Inflammatory macrophage treated with lipopolysaccharide for 4 hours (primary cell): ENCODE measurements around the gene MBTD1.
"Not testable (repeated sequence)": the region's sequence is repeated elsewhere in the genome, so short reads cannot be mapped to it uniquely, and the experiment has no call there.

Experiments
- DNase-seq: peaks from one replicate; pipeline ENCODE4 v3.0.0-alpha.2; 2020

The MBTD1 gene

GRCh38 chr17:51185763-51186332 is 74.0 kb downstream of the MBTD1 start:
- DNase-seq = no peak

- DNase-seq = no peak
Observed at GRCh38 chr17:51184124-51184523, 75.7 kb downstream of the MBTD1 start.

- DNase-seq = no peak
Observed at GRCh38 chr17:51180486-51180885, 79.4 kb downstream of the MBTD1 start.

GRCh38 chr17:51172030-51172429 is 87.8 kb downstream of the MBTD1 start:
- DNase-seq = not testable (repeated sequence)

GRCh38 chr17:51170736-51171135 is 89.1 kb downstream of the MBTD1 start:
- DNase-seq = no peak

GRCh38 chr17:51169340-51169739 is 90.5 kb downstream of the MBTD1 start:
- no peak for DNase-seq

- DNase-seq = peak; percentile 25
Observed at GRCh38 chr17:51166987-51167931, 92.6 kb downstream of the MBTD1 start.

GRCh38 chr17:51166198-51166986 is 93.5 kb downstream of the MBTD1 start, which contains the start of gene NME2:
Gene NME2, plus strand, starts transcription at chr17:51166411. Its CDS starts 420 bp downstream, at chr17:51166831.
- DNase-seq = peak; percentile 83

- DNase-seq = no peak
Observed at GRCh38 chr17:51165680-51166197, 94.1 kb downstream of the MBTD1 start.

- no peak for DNase-seq
Observed at GRCh38 chr17:51164911-51165679, 94.8 kb downstream of the MBTD1 start.

- no peak for DNase-seq
Observed at GRCh38 chr17:51161541-51161940, 98.3 kb downstream of the MBTD1 start.

- no peak for DNase-seq
Observed at GRCh38 chr17:51159604-51160003, 100.2 kb downstream of the MBTD1 start.

- no peak for DNase-seq
Observed at GRCh38 chr17:51155416-51155815, 104.4 kb downstream of the MBTD1 start.

GRCh38 chr17:51154176-51154575 is 105.7 kb downstream of the MBTD1 start:
- no peak for DNase-seq

GRCh38 chr17:51153210-51154072 is 106.4 kb downstream of the MBTD1 start, which contains the start of gene NME1:
Gene NME1, plus strand, starts transcription at chr17:51153559. Its CDS starts 2,096 bp downstream, at chr17:51155655.
- DNase-seq = peak; percentile 100

- peak; percentile 44 for DNase-seq
Observed at GRCh38 chr17:51152766-51153209, 107.1 kb downstream of the MBTD1 start.

- no peak for DNase-seq
Observed at GRCh38 chr17:51150932-51151331, 108.9 kb downstream of the MBTD1 start.

GRCh38 chr17:51149163-51149562 is 110.7 kb downstream of the MBTD1 start:
- DNase-seq = no peak

- DNase-seq = peak; percentile 84
Observed at GRCh38 chr17:51147650-51148049, 112.2 kb downstream of the MBTD1 start.

- no peak for DNase-seq
Observed at GRCh38 chr17:51144266-51145022, 115.4 kb downstream of the MBTD1 start.
